HFFc6 (cell line): ENCODE results near the gene COMMD8. TPM values are rescaled to one million over a fixed set of nuclear protein-coding genes. Genes with fewer than 3 reads are reported as not detected.

Source experiments
- DNase-seq: peaks from one replicate; pipeline ENCODE4 v3.0.0-alpha.2; 2018
- H3K27ac Mint-ChIP-seq: 2 replicates; pipeline ENCODE4 v1.8.0; 2020; ENCODE audit warnings: mild to moderate bottlenecking, mixed read lengths
- H3K27me3 Mint-ChIP-seq: 2 replicates; pipeline ENCODE4 v1.8.0; 2021; ENCODE audit warnings: mild to moderate bottlenecking, moderate library complexity, mixed read lengths; ENCODE audit not compliant: insufficient read depth
- H3K36me3 Mint-ChIP-seq: 2 replicates; pipeline ENCODE4 v1.8.0; 2021; ENCODE audit warnings: low read depth, mixed read lengths
- H3K4me1 Mint-ChIP-seq: 2 replicates; pipeline ENCODE4 v1.8.0; 2020; ENCODE audit warnings: low read depth, mixed read lengths
- H3K4me3 Mint-ChIP-seq: 2 replicates; pipeline ENCODE4 v1.8.0; 2020; ENCODE audit warnings: mild to moderate bottlenecking, moderate library complexity, mixed read lengths
- H3K9me3 Mint-ChIP-seq: 2 replicates; pipeline ENCODE4 v1.8.0; 2020; ENCODE audit warnings: mild to moderate bottlenecking, mixed read lengths
- CTCF ChIP-seq: fragments of 200-600 bp; sonication (generic); IDR thresholded peaks from 2 replicates; pipeline ENCODE4 v1.5.0; 2021; ENCODE audit warnings: antibody characterized with exemption, mild to moderate bottlenecking
- long read RNA-seq: library from polyadenylated mRNA; unstranded; transcript quantifications from one replicate; pipeline ENCODE4 v2.0.0, GENCODE V29; 2019
- total RNA-seq, 6 experiments: library from RNA; stranded (reverse); fragmentation: NEBNext Ultra II Directional; extraction: Animal tissue kit (Norgen Biotek cat#: 25700); gene quantifications; 2 replicates in 1 of 6; 3 replicates in 5 of 6; pipeline ENCODE4 v1.2.3, GENCODE V29; 2021

Gene COMMD8
- 10 to 100 TPM; 35.4 to 40.4 (median 36.9) TPM for total RNA-seq
- long read RNA-seq, transcript COMMD8-201 (5 exons, 1,469 nt), result major isoform, 69 of 81 reads
- long read RNA-seq, partial matches to known transcripts, result 5 of 81 reads
- long read RNA-seq, other reads (novel, unspliced or antisense), result 7 of 81 reads

DNA sequence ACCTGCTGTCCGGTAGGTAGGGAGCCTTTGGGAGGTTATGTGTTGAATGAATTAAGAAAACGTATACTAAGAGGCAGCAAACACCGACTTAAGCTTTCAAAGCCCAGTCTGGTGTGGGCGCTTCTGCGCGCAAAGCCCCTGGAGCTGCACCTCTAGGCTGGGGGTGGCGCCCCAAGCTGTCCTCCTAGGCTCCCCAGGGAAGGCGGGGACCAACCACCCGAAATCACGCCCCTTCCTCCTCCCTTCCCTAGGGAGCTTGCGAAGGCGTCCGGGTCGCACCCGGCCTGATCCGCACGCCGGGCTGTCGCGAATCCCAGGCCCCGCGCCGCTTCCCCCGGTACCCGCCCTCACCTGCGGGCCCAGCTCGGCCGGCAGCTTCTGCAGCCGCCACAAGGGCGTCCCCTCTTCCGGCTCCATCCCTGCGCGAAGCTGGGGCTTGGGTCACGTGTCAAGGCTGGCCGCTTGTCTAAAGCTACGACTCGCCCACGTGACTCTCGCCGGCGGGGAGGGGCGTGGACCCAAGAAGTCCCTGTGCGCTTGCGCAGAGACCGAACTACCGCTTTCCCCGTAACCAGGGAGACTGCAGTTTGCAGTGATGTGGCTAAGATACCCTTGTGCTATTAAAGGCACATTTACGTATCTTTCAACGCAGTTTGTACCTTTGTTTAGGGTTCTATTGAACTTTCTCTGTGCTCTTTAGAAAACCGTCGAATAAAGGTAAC, at the start of gene COMMD8:
COMMD8 (minus strand) TSS at position 468 of the 722 bp plus-strand sequence; CDS start at position 417, 51 bp downstream.
- H3K27me3 Mint-ChIP-seq, result no peaks in the 10 kb centered on the region
- H3K9me3 Mint-ChIP-seq, result no peaks in the 10 kb centered on the region
- H3K4me3 Mint-ChIP-seq, result peak within 1 kb of the TSS; percentile 96
- H3K27ac Mint-ChIP-seq, result peak within 1 kb of the TSS; percentile 90
- H3K36me3 Mint-ChIP-seq, result peaks cover 14% of the 10 kb centered on the region
- peak; percentile 59 for TF ChIP-seq CTCF
- DNase-seq, result peak; percentile 94
- peaks cover 32% of the 10 kb centered on the region for H3K4me1 Mint-ChIP-seq

DNA sequence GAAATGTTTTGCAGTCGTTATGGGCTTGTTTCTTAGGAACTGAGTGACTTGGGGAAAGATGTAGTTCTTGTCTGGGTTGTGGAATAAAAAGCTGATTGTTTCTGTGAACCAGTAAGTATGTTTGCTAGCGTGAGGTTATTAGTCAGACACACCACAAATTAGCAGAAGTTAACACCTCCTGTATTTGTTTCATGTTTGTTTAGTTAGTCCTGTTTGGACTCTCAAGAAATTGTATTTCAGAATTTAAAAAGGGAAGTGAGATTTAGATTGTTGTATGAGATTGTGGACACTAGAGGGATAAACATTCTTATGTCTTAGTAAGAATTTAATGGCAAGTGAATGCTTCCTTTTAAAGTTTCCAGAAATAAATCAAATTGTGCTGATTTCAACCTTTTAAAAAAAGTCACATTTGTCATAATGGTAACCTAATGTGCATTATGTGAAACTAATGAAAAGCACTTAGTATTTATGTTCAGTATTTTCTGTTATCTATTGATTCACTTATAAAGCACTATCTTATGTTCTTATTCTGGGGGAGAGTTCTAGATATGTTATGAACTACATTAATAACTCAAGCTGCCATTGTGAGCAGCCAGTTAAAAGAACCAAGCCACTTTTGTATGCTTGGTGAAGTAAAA, 47.1 kb upstream of the COMMD8 start:
- peaks cover 26% of the 10 kb centered on the region for H3K36me3 Mint-ChIP-seq
- no peaks in the 10 kb centered on the region for H3K9me3 Mint-ChIP-seq
- H3K4me1 Mint-ChIP-seq, result peaks cover 37% of the 10 kb centered on the region
- no peaks in the 10 kb centered on the region for H3K27me3 Mint-ChIP-seq
- H3K4me3 Mint-ChIP-seq, result peak overlapping the region; percentile 27; the same call in 1 of the 2 replicates
- H3K27ac Mint-ChIP-seq, result peak overlapping the region; percentile 90
- peak; percentile 73 for TF ChIP-seq CTCF
- peak; percentile 23 for DNase-seq

DNA sequence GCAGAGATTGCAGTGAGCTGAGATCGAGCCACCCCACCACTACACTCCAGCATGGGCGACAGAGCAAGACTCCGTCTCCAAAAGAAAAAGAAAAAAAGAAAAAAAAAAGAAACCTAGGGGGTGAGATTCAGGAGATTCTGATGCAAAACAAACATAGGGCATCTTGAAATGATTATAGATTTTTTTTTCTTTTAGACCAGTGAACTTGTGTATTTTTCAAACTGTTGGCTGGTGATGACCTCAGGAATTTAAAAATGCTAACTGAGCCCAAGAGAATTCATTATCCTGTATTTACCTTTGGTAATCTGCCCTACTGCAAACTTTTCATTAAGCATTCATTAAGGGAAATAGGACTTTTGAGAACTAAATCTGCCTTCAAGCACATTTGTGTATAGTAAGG, 42.2 kb upstream of the COMMD8 start:
- no peak for TF ChIP-seq CTCF
- Mint-ChIP-seq H3K9me3 (no peaks in the 10 kb centered on the region), H3K4me1 (peaks cover 30% of the 10 kb centered on the region), H3K27me3 (no peaks in the 10 kb centered on the region), H3K27ac (no peak overlapping the region), H3K36me3 (no peaks in the 10 kb centered on the region; the same call in 1 of the 2 replicates), H3K4me3 (no peak overlapping the region)
- no peak for DNase-seq

- Mint-ChIP-seq H3K9me3 (no peaks in the 10 kb centered on the region), H3K4me1 (peaks cover 24% of the 10 kb centered on the region), H3K27me3 (no peaks in the 10 kb centered on the region), H3K36me3 (no peaks in the 10 kb centered on the region; the same call in 1 of the 2 replicates), H3K4me3 (no peak overlapping the region), H3K27ac (no peak overlapping the region)
- TF ChIP-seq CTCF, result no peak
- no peak for DNase-seq
Observed at GRCh38 chr4:47505147-47505546, 41.6 kb upstream of the COMMD8 start.

DNA sequence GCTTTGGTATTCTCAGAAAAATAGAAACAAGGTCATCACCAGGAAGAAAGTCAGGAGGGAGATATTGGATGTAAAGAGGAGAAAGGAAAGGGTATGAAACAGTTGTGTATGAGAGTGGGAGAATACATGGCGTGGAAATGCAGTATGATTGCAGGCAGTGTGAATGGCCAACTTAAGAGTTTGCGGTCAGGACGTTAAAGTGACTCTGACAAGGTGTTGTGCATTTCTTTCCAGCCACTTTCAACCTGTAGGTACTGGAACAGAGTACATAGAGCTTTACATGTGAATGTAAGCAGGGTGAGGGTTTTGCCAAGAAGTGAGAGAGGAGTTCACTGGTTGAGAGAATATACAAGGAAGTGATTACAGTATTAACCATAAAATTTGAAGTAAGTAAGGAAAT, 37.3 kb upstream of the COMMD8 start:
- Mint-ChIP-seq H3K27ac (no peak overlapping the region), H3K4me3 (no peak overlapping the region), H3K9me3 (no peaks in the 10 kb centered on the region), H3K27me3 (no peaks in the 10 kb centered on the region; the same call in 1 of the 2 replicates), H3K4me1 (peaks cover 8% of the 10 kb centered on the region; the same call in 1 of the 2 replicates), H3K36me3 (no peaks in the 10 kb centered on the region)
- TF ChIP-seq CTCF, result no peak
- DNase-seq, result no peak
